ENCODE results near the gene ZDHHC17. TPM values are rescaled to one million over a fixed set of nuclear protein-coding genes. Genes with fewer than 3 reads are reported as not detected.

ZDHHC17 gene
- total RNA-seq, 1 donor: 33.3 TPM

DNA sequence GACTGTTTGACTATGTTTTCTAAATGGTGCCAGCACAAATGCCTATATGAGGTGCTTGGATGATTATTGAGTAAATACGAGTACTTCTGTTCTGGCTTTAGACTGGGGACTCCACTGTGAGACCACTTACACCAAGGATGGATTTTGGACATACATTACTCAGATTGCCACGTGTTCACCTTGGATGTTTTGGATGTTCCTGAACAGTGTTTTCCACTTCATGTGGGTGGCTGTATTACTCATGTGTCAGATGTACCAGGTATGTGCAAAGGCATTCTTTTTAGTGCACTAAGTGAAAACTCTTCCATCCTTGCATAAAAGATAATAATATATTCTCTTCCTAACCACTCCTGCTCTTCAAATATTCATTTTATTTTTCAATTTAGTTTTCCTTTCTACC, 84.2 kb downstream of the ZDHHC17 start:
- TF ChIP-seq CTCF (IDR thresholded peaks at IDR 0.05; ENCODE audit: insufficient read depth, low read length): no peak
- no peak for DNase-seq (ENCODE audit: low read depth)
- H3K4me3 ChIP-seq (ENCODE audit: low read depth, low read length): no peak overlapping the region

GRCh38 chr12:76852106-76852505, 88.2 kb downstream of the ZDHHC17 start:
- TF ChIP-seq CTCF (IDR thresholded peaks at IDR 0.05; ENCODE audit: insufficient read depth, low read length): no peak
- DNase-seq (ENCODE audit: low read depth): no peak
- no peak overlapping the region for H3K4me3 ChIP-seq (ENCODE audit: low read depth, low read length)

DNA sequence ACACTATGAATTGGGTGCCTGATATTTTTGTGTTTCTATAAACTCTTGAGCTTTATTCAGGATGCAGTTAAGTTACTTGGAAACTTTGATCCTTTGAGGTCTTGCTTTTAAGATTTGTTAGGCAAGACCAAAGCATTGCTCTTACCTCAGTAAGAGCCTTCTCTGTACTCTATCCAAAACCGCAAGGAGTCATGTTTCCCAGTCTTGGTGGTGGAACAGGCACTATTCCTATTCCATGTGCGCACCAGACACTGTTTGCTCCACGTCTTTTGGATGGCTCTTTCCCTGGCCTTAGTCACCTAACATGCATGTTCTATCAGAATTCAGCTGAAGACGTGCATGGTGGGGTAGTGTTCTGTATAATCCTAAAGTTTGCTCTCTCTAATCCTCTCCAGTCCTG, 91.4 kb downstream of the ZDHHC17 start:
- no peak overlapping the region for H3K4me3 ChIP-seq (ENCODE audit: low read depth, low read length)
- no peak for TF ChIP-seq CTCF (IDR thresholded peaks at IDR 0.05; ENCODE audit: insufficient read depth, low read length)
- no peak for DNase-seq (ENCODE audit: low read depth)

DNA sequence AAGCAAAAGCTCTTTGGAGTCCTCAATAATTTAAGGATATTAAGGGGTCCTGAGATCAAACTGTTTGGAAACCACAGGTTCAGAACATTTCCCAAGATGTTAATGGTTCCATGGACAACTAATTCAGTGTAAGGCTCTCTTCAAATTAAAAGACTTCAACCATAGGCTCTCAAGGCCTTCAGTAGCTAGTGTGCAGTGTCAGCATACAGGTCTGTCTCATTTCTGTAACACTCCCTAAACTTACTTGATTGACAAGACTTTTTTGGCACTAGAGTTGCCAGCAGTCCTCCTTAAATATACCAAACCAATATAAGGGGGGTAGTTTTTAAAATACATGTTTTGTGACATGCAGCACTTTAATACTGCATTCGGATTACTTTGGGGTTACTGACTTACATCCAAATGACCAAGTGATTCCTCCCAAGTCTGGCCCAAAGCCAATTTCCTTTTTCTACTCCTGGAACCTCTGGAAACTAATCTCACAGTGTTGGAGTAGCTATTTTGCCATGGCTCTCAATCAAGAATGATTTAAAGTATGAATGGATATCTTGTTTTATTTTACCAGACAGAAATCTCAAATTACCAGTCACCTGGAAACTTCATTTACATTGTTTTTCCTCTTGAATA, 92.2 kb downstream of the ZDHHC17 start:
- H3K4me3 ChIP-seq (ENCODE audit: low read depth, low read length): no peak overlapping the region
- DNase-seq (ENCODE audit: low read depth): no peak
- no peak for TF ChIP-seq CTCF (IDR thresholded peaks at IDR 0.05; ENCODE audit: insufficient read depth, low read length)

- no peak overlapping the region for H3K4me3 ChIP-seq (ENCODE audit: low read depth, low read length)
- no peak for TF ChIP-seq CTCF (IDR thresholded peaks at IDR 0.05; ENCODE audit: insufficient read depth, low read length)
- no peak for DNase-seq (ENCODE audit: low read depth)
Measured at GRCh38 chr12:76859611-76860010, 95.7 kb downstream of the ZDHHC17 start.

- no peak for TF ChIP-seq CTCF (IDR thresholded peaks at IDR 0.05; ENCODE audit: insufficient read depth, low read length)
- no peak for DNase-seq (ENCODE audit: low read depth)
- no peak overlapping the region for H3K4me3 ChIP-seq (ENCODE audit: low read depth, low read length)
Measured at GRCh38 chr12:76860256-76860655, 96.3 kb downstream of the ZDHHC17 start.

All from fibroblast of the aortic adventitia (primary cell).